ENCODE data around the gene MILR1. TPM values are rescaled to one million over a fixed set of nuclear protein-coding genes. Genes with fewer than 3 reads are reported as not detected.

Gene MILR1
- total RNA-seq, 2 experiments from 2014 or later, result 1.3 to 2.3 TPM

GRCh38 chr17:64443086-64443760, 5.7 kb upstream of the MILR1 start:
- POLR2A ChIA-PET, result no interaction called here
- DNase-seq, result no peak
- Mint-ChIP-seq H3K27ac (no peak overlapping the region), H3K27me3 (no peaks in the 10 kb centered on the region), H3K4me3 (no peak overlapping the region), H3K4me1 (ENCODE audit: low read depth) (peaks cover 17% of the 10 kb centered on the region), H3K36me3 (ENCODE audit: low read depth) (peaks cover 8% of the 10 kb centered on the region), H3K9me3 (peaks cover 10% of the 10 kb centered on the region)
- no peak for ATAC-seq
- no peak for TF ChIP-seq CTCF (IDR thresholded peaks at IDR 0.05)
- intact Hi-C loops (cut with micrococcal nuclease), result no loop called here
- CTCF ChIA-PET, result interaction anchor here (1.0 to 1.2 kb wide), 3 partner anchors 9 to 48 kb away, joined by 4 to 5 read pairs (median 4); no protein-coding TSS in a partner anchor

- CTCF ChIA-PET, result interaction anchor here (1.4 to 4.1 kb wide), 3 partner anchors 29 to 45 kb away, joined by 4 to 13 read pairs (median 4); no protein-coding TSS in a partner anchor
- DNase-seq, result no peak
Observed at GRCh38 chr17:64447526-64447925, 1.4 kb upstream of the MILR1 start.

GRCh38 chr17:64449545-64449944, 630 bp downstream of the MILR1 start:
- POLR2A ChIA-PET, result no interaction called here
- Mint-ChIP-seq H3K36me3 (ENCODE audit: low read depth) (no peaks in the 10 kb centered on the region), H3K27ac (no peak overlapping the region), H3K9me3 (no peaks in the 10 kb centered on the region), H3K4me3 (no peak overlapping the region), H3K4me1 (ENCODE audit: low read depth) (peaks cover 6% of the 10 kb centered on the region), H3K27me3 (no peaks in the 10 kb centered on the region)
- DNase-seq, result no peak
- CTCF ChIA-PET, result interaction anchor here (1.0 to 4.2 kb wide), 5 partner anchors 31 to 158 kb away, joined by 3 to 21 read pairs (median 5); no protein-coding TSS in a partner anchor
- ATAC-seq, result no peak
- intact Hi-C loops (cut with micrococcal nuclease), result no loop called here
- TF ChIP-seq CTCF (IDR thresholded peaks at IDR 0.05), result no peak

More at GRCh38 chr17:64447526-64447925, 1.4 kb upstream of the MILR1 start:
- ATAC-seq, result no peak
- no peaks in the 10 kb centered on the region for H3K27me3 Mint-ChIP-seq
- POLR2A ChIA-PET, result interaction anchor here (0.7 kb wide), 1 partner anchor 13 kb away, joined by 3 read pairs; no protein-coding TSS in a partner anchor
- no peak overlapping the region for H3K4me3 Mint-ChIP-seq
- peaks cover 9% of the 10 kb centered on the region for H3K4me1 Mint-ChIP-seq (ENCODE audit: low read depth)
- H3K9me3 Mint-ChIP-seq, result no peaks in the 10 kb centered on the region
- TF ChIP-seq CTCF (IDR thresholded peaks at IDR 0.05), result no peak
- no peak overlapping the region for H3K27ac Mint-ChIP-seq
- intact Hi-C loops (cut with micrococcal nuclease), result no loop called here
- no peaks in the 10 kb centered on the region for H3K36me3 Mint-ChIP-seq (ENCODE audit: low read depth)

- peaks cover 2% of the 10 kb centered on the region for H3K9me3 Mint-ChIP-seq
- ATAC-seq (peak; percentile 68), DNase-seq (no peak)
- POLR2A ChIA-PET, result interaction anchor here (0.6 to 0.9 kb wide), 3 partner anchors 47 to 68 kb away, joined by 3 to 4 read pairs (median 3); no protein-coding TSS in a partner anchor
- no peak overlapping the region for H3K4me3 Mint-ChIP-seq
- H3K27me3 Mint-ChIP-seq, result no peaks in the 10 kb centered on the region
- TF ChIP-seq CTCF (IDR thresholded peaks at IDR 0.05), result no peak
- no peaks in the 10 kb centered on the region for H3K36me3 Mint-ChIP-seq (ENCODE audit: low read depth)
- peak overlapping the region; percentile 71 for H3K27ac Mint-ChIP-seq
- intact Hi-C loops (cut with micrococcal nuclease), result no loop called here
- CTCF ChIA-PET, result interaction anchor here (0.6 to 3.4 kb wide), 5 partner anchors 35 to 743 kb away, joined by 3 to 22 read pairs (median 3); no protein-coding TSS in a partner anchor
- peaks cover 9% of the 10 kb centered on the region for H3K4me1 Mint-ChIP-seq (ENCODE audit: low read depth)
Observed at GRCh38 chr17:64455993-64456885, 7.3 kb downstream of the MILR1 start.
